GM18858 (cell line): Measurements from ENCODE around the gene DIAPH2.

ENCODE experiments used
- ATAC-seq: cut with Tn5 transposase; IDR thresholded peaks from one replicate; pipeline ENCODE4 v1.9.1; 2021; ENCODE audit not compliant: unreplicated experiment

DIAPH2 gene

GRCh38 chrX:97030947-97031346 is 346.3 kb downstream of the DIAPH2 start:
- ATAC-seq, result no peak

- peak; percentile 90 for ATAC-seq
Observed at GRCh38 chrX:97039363-97040029, 354.9 kb downstream of the DIAPH2 start.

- no peak for ATAC-seq
Observed at GRCh38 chrX:97045470-97045869, 360.8 kb downstream of the DIAPH2 start.

- ATAC-seq, result no peak
Observed at GRCh38 chrX:97046867-97047266, 362.2 kb downstream of the DIAPH2 start.

GRCh38 chrX:97050392-97050791 is 365.8 kb downstream of the DIAPH2 start:
- no peak for ATAC-seq

GRCh38 chrX:97057349-97057909 is 372.8 kb downstream of the DIAPH2 start:
- no peak for ATAC-seq

GRCh38 chrX:97060020-97060419 is 375.4 kb downstream of the DIAPH2 start:
- ATAC-seq, result no peak

- ATAC-seq, result no peak
Observed at GRCh38 chrX:97065066-97065465, 380.4 kb downstream of the DIAPH2 start.

GRCh38 chrX:97065973-97066372 is 381.3 kb downstream of the DIAPH2 start:
- no peak for ATAC-seq

- ATAC-seq, result no peak
Observed at GRCh38 chrX:97066381-97066780, 381.7 kb downstream of the DIAPH2 start.

GRCh38 chrX:97070346-97070745 is 385.7 kb downstream of the DIAPH2 start:
- ATAC-seq, result no peak

GRCh38 chrX:97074400-97074799 is 389.8 kb downstream of the DIAPH2 start:
- no peak for ATAC-seq

- ATAC-seq, result no peak
Observed at GRCh38 chrX:97089116-97089515, 404.5 kb downstream of the DIAPH2 start.

GRCh38 chrX:97096385-97096784 is 411.7 kb downstream of the DIAPH2 start:
- ATAC-seq, result no peak

- ATAC-seq, result peak; percentile 65
Observed at GRCh38 chrX:97102938-97103337, 418.3 kb downstream of the DIAPH2 start.

GRCh38 chrX:97109730-97110129 is 425.1 kb downstream of the DIAPH2 start:
- ATAC-seq, result no peak

- ATAC-seq, result no peak
Observed at GRCh38 chrX:97117572-97117971, 432.9 kb downstream of the DIAPH2 start.

- ATAC-seq, result no peak
Observed at GRCh38 chrX:97119474-97120109, 434.9 kb downstream of the DIAPH2 start.

GRCh38 chrX:97123001-97123400 is 438.4 kb downstream of the DIAPH2 start:
- ATAC-seq, result no peak

GRCh38 chrX:97126020-97126419 is 441.4 kb downstream of the DIAPH2 start:
- no peak for ATAC-seq

GRCh38 chrX:97132664-97133415 is 448.2 kb downstream of the DIAPH2 start:
- no peak for ATAC-seq

GRCh38 chrX:97145934-97146333 is 461.3 kb downstream of the DIAPH2 start:
- ATAC-seq, result no peak
